IPS DF 6.9 (cell line): ENCODE measurements around the gene TLR3.
"Not testable (repeated sequence)": the region's sequence is repeated elsewhere in the genome, so short reads cannot be mapped to it uniquely, and the experiment has no call there.

ENCODE experiments used
- DNase-seq: peaks from one replicate; pipeline ENCODE4 v3.0.0-alpha.2; 2013; ENCODE audit warnings: low read depth, low spot score
- H3K27ac ChIP-seq: one replicate; pipeline ENCODE4 v1.5.1; 2013; ENCODE audit warnings: low read length, control low read depth
- H3K27me3 ChIP-seq: 2 replicates; pipeline ENCODE4 v1.6.1; 2013; ENCODE audit warnings: mild to moderate bottlenecking, low read length; ENCODE audit not compliant: control insufficient read depth, insufficient read depth
- H3K36me3 ChIP-seq: 2 replicates; pipeline ENCODE4 v1.6.1; 2013; ENCODE audit warnings: low read length; ENCODE audit not compliant: control insufficient read depth, insufficient read depth
- H3K4me1 ChIP-seq: 2 replicates; pipeline ENCODE4 v1.6.1; 2013; ENCODE audit warnings: low read length; ENCODE audit not compliant: control insufficient read depth, insufficient read depth
- H3K4me3 ChIP-seq: 2 replicates; pipeline ENCODE4 v1.5.1; 2013; ENCODE audit warnings: mild to moderate bottlenecking, low read length
- H3K9me3 ChIP-seq: 2 replicates; pipeline ENCODE4 v1.6.1; 2013; ENCODE audit warnings: low read length, inconsistent platforms; ENCODE audit not compliant: control insufficient read depth, insufficient read depth
- WGBS: extraction: QIAGEN DNeasy Blood & Tissue Kit; methylation state at CpG from one replicate; pipeline ENCODE4 v1.1.7; 2013; ENCODE audit warnings: mixed read lengths, missing lambda C conversion rate; ENCODE audit not compliant: insufficient read length, insufficient coverage; 5-methylcytosine and 5-hydroxymethylcytosine counted together

TLR3 gene

GRCh38 chr4:186047501-186047900, 21.5 kb upstream of the TLR3 start:
- not testable (repeated sequence) for H3K4me1 ChIP-seq, H3K4me3 ChIP-seq, H3K9me3 ChIP-seq, DNase-seq, H3K36me3 ChIP-seq, H3K27ac ChIP-seq, H3K27me3 ChIP-seq
- WGBS: no CpG with 5 or more reads among the region's 5 CpGs

- WGBS: no CpG with 5 or more reads among the region's 8 CpGs
- not testable (repeated sequence) for H3K4me1 ChIP-seq, DNase-seq, H3K27ac ChIP-seq, H3K9me3 ChIP-seq, H3K36me3 ChIP-seq, H3K27me3 ChIP-seq, H3K4me3 ChIP-seq
Observed at GRCh38 chr4:186050135-186050534, 18.8 kb upstream of the TLR3 start.

GRCh38 chr4:186051096-186051495, 17.9 kb upstream of the TLR3 start:
- H3K27ac ChIP-seq: no peak overlapping the region

GRCh38 chr4:186058253-186058979, 10.5 kb upstream of the TLR3 start:
- WGBS: no CpG with 5 or more reads among the region's 6 CpGs
- Histone ChIP-seq H3K36me3 (no peaks in the 10 kb centered on the region), H3K9me3 (no peaks in the 10 kb centered on the region), H3K4me3 (no peak overlapping the region), H3K4me1 (no peaks in the 10 kb centered on the region), H3K27ac (no peak overlapping the region), H3K27me3 (no peaks in the 10 kb centered on the region)
- no peak for DNase-seq

More at GRCh38 chr4:186051096-186051495, 17.9 kb upstream of the TLR3 start:
- H3K9me3 ChIP-seq: no peaks in the 10 kb centered on the region
- WGBS: no CpG with 5 or more reads among the region's 11 CpGs
- no peak overlapping the region for H3K4me3 ChIP-seq
- H3K36me3 ChIP-seq: no peaks in the 10 kb centered on the region
- no peak for DNase-seq
- H3K27me3 ChIP-seq: no peaks in the 10 kb centered on the region
- H3K4me1 ChIP-seq: no peaks in the 10 kb centered on the region

- no peak overlapping the region for H3K27ac ChIP-seq
- H3K4me1 ChIP-seq: no peaks in the 10 kb centered on the region
- no peaks in the 10 kb centered on the region for H3K27me3 ChIP-seq
- no peaks in the 10 kb centered on the region for H3K9me3 ChIP-seq
- no peak for DNase-seq
- no peaks in the 10 kb centered on the region for H3K36me3 ChIP-seq
- WGBS: no CpG with 5 or more reads among the region's 3 CpGs
- H3K4me3 ChIP-seq: no peak overlapping the region
Observed at GRCh38 chr4:186058980-186059316, 10.0 kb upstream of the TLR3 start.

GRCh38 chr4:186061921-186062320, 7.0 kb upstream of the TLR3 start:
- DNase-seq: no peak
- no peaks in the 10 kb centered on the region for H3K36me3 ChIP-seq
- no peaks in the 10 kb centered on the region for H3K4me1 ChIP-seq
- H3K9me3 ChIP-seq: no peaks in the 10 kb centered on the region
- no peak overlapping the region for H3K27ac ChIP-seq
- WGBS: 100% methylated on average over 1 of the region's 4 CpGs
- no peak overlapping the region for H3K4me3 ChIP-seq
- no peaks in the 10 kb centered on the region for H3K27me3 ChIP-seq

- no CpG with 5 or more reads among the region's 9 CpGs for WGBS
- no peak for DNase-seq
Observed at GRCh38 chr4:186067757-186068385, 1.1 kb upstream of the TLR3 start.

GRCh38 chr4:186069729-186070128, 773 bp downstream of the TLR3 start:
- Histone ChIP-seq H3K4me3 (no peak overlapping the region), H3K27me3 (no peaks in the 10 kb centered on the region), H3K9me3 (no peaks in the 10 kb centered on the region), H3K27ac (no peak overlapping the region), H3K4me1 (no peaks in the 10 kb centered on the region; the same call in 1 of the 2 replicates), H3K36me3 (no peaks in the 10 kb centered on the region)
- WGBS: 100% methylated on average over 2 of the region's 4 CpGs
- no peak for DNase-seq

More at GRCh38 chr4:186067757-186068385, 1.1 kb upstream of the TLR3 start:
- H3K9me3 ChIP-seq: no peaks in the 10 kb centered on the region
- H3K27me3 ChIP-seq: no peaks in the 10 kb centered on the region
- H3K4me3 ChIP-seq: no peak overlapping the region
- no peaks in the 10 kb centered on the region; the same call in 1 of the 2 replicates for H3K4me1 ChIP-seq
- no peak overlapping the region for H3K27ac ChIP-seq
- no peaks in the 10 kb centered on the region for H3K36me3 ChIP-seq

- no CpG with 5 or more reads among the region's 10 CpGs for WGBS
- no peak for DNase-seq
- Histone ChIP-seq H3K36me3 (no peaks in the 10 kb centered on the region), H3K9me3 (no peaks in the 10 kb centered on the region), H3K27ac (no peak overlapping the region), H3K4me1 (no peaks in the 10 kb centered on the region; the same call in 1 of the 2 replicates), H3K27me3 (no peaks in the 10 kb centered on the region), H3K4me3 (no peak overlapping the region)
Observed at GRCh38 chr4:186072516-186072915, 3.6 kb downstream of the TLR3 start.

GRCh38 chr4:186074189-186074588, 5.2 kb downstream of the TLR3 start:
- Histone ChIP-seq H3K4me1 (no peaks in the 10 kb centered on the region), H3K9me3 (no peaks in the 10 kb centered on the region), H3K27me3 (no peaks in the 10 kb centered on the region), H3K27ac (no peak overlapping the region), H3K36me3 (no peaks in the 10 kb centered on the region), H3K4me3 (no peak overlapping the region)
- no CpG with 5 or more reads among the region's 7 CpGs for WGBS
- DNase-seq: no peak
